Measurements from ENCODE around the gene STRN3.
"Not testable (repeated sequence)": the region's sequence is repeated elsewhere in the genome, so short reads cannot be mapped to it uniquely, and the experiment has no call there.

STRN3 gene

DNA sequence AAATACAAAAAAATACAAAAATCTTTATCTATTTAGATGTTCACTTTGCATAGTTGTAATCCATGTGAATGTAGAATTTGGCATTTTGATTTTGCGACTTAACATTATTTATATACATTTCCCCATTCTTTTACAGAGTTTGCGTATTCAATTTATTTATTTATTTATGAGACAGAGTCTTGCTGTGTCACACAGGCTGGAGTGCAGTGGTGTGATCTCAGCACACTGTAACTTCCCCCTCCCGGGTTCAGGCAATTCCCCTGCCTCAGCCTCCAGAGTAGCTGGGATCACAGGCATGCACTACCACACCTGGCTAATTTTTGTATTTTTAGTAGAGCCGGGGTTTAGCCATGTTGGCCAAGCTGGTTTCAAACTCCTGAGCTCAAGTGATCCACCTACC, 25.3 kb upstream of the STRN3 start:
- TF ChIP-seq, protein P1, sequence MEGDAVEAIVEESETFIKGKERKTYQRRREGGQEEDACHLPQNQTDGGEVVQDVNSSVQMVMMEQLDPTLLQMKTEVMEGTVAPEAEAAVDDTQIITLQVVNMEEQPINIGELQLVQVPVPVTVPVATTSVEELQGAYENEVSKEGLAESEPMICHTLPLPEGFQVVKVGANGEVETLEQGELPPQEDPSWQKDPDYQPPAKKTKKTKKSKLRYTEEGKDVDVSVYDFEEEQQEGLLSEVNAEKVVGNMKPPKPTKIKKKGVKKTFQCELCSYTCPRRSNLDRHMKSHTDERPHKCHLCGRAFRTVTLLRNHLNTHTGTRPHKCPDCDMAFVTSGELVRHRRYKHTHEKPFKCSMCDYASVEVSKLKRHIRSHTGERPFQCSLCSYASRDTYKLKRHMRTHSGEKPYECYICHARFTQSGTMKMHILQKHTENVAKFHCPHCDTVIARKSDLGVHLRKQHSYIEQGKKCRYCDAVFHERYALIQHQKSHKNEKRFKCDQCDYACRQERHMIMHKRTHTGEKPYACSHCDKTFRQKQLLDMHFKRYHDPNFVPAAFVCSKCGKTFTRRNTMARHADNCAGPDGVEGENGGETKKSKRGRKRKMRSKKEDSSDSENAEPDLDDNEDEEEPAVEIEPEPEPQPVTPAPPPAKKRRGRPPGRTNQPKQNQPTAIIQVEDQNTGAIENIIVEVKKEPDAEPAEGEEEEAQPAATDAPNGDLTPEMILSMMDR (IDR thresholded peaks at IDR 0.05; ENCODE audit: low read depth, low read length) = no peak
- DNase-seq = no peak
- no peaks in the 10 kb centered on the region for H3K9me3 ChIP-seq
- H3K4me1 ChIP-seq = no peaks in the 10 kb centered on the region
- no peak overlapping the region for H3K4me3 ChIP-seq (ENCODE audit: low read depth, low read length)
- no peaks in the 10 kb centered on the region for H3K27me3 ChIP-seq
- H3K36me3 ChIP-seq = no peaks in the 10 kb centered on the region

DNA sequence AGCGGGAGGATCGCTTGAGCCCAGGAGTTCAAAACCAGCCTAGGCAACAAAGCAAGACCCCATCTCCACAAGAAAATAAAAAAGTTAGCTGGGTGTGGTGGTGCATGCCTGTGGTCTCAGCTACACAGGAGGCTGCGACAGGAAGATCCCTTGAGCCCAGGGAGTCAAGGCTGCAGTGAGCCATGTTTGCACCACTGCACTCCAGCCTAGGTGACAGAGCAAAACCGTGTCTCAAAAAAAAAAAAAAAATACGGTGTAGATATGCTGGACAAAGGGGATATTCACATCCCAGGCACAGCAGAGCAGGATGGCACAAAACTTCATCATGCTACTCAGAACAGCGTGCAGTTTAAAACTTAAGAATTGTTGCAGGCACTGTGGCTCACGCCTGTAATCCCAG, 24.8 kb upstream of the STRN3 start:
- no peaks in the 10 kb centered on the region for H3K4me1 ChIP-seq
- DNase-seq = no peak
- TF ChIP-seq, protein P1 (IDR thresholded peaks at IDR 0.05; ENCODE audit: low read depth, low read length) = no peak
- H3K4me3 ChIP-seq (ENCODE audit: low read depth, low read length) = no peak overlapping the region
- no peaks in the 10 kb centered on the region for H3K9me3 ChIP-seq
- no peaks in the 10 kb centered on the region for H3K36me3 ChIP-seq
- no peaks in the 10 kb centered on the region for H3K27me3 ChIP-seq

DNA sequence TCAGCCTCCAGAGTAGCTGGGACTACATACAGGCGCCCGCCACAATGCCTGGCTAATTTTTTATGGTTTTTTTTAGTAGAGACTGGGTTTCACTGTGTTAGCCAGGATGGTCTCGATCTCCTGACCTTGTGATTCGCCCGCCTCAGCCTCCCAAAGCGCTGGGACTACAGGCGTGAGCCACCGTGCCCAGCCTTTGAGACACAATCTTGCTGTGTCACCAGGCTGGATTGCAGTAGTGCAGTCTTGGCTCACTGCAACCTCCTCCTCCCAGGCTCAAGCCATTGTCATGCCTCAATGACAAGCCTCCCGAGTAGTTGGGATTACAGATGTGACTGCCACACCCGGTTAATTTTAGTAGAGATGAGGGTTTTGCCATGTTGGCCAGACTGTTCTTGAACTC, 21.3 kb upstream of the STRN3 start:
- Histone ChIP-seq H3K36me3 (no peaks in the 10 kb centered on the region), H3K4me3 (ENCODE audit: low read depth, low read length) (no peak overlapping the region), H3K27me3 (no peaks in the 10 kb centered on the region), H3K4me1 (no peaks in the 10 kb centered on the region), H3K9me3 (no peaks in the 10 kb centered on the region)
- TF ChIP-seq, protein P1 (IDR thresholded peaks at IDR 0.05; ENCODE audit: low read depth, low read length) = no peak
- no peak for DNase-seq

DNA sequence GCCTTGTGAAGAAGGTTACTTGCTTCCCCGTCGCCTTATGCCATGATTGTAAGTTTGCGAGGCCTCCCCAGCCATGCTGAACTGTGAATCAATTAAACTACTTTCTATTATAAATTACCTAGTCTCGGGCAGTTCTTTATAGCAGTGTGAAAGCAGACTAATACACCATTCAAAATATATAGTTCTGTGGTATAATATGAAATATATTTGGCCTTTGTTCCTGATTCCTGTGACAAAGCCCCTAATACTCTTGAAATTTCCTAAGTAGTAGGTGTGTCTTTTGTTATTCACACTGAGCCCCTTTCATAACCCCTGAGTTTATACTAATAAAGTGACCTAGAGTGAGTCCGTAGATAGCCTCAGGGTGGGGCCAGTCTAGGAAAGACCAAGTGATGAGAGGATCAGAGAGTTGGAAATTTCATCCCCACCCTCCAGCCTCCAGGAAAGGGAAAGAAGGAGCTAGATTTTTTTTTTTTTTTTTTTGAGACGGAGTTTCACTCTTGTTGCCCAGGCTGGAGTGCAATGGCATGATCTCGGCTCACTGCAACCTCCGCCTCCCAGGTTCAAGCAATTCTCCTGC, 19.4 kb upstream of the STRN3 start:
- TF ChIP-seq, protein P1 (IDR thresholded peaks at IDR 0.05; ENCODE audit: low read depth, low read length) = no peak
- Histone ChIP-seq H3K4me3 (ENCODE audit: low read depth, low read length) (no peak overlapping the region), H3K36me3 (no peaks in the 10 kb centered on the region), H3K27me3 (no peaks in the 10 kb centered on the region), H3K9me3 (no peaks in the 10 kb centered on the region), H3K4me1 (no peaks in the 10 kb centered on the region)
- no peak for DNase-seq

DNA sequence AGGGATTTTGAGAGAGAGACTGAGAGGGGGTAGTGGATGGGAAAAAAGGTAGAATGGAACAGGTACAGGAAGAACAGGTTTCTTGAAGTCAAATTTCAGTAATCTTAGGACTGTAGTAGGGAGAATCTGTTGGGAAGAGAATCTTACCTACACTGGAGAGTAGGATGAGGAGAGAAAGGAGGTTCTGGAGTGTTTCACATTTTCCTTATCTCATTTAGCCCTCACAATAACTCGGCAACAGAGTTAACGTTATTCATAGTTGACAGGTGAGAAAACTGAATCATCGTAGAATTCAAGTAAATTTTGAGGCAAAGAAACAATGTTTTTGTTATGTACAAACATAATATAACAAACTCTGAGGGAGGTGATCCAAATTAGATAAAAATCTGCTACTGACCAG, 17.2 kb upstream of the STRN3 start:
- H3K36me3 ChIP-seq = no peaks in the 10 kb centered on the region
- peaks cover 3% of the 10 kb centered on the region; the same call in 1 of the 2 replicates for H3K4me1 ChIP-seq
- no peaks in the 10 kb centered on the region for H3K9me3 ChIP-seq
- DNase-seq = no peak
- TF ChIP-seq, protein P1 (IDR thresholded peaks at IDR 0.05; ENCODE audit: low read depth, low read length) = no peak
- H3K27me3 ChIP-seq = no peaks in the 10 kb centered on the region
- H3K4me3 ChIP-seq (ENCODE audit: low read depth, low read length) = no peak overlapping the region

DNA sequence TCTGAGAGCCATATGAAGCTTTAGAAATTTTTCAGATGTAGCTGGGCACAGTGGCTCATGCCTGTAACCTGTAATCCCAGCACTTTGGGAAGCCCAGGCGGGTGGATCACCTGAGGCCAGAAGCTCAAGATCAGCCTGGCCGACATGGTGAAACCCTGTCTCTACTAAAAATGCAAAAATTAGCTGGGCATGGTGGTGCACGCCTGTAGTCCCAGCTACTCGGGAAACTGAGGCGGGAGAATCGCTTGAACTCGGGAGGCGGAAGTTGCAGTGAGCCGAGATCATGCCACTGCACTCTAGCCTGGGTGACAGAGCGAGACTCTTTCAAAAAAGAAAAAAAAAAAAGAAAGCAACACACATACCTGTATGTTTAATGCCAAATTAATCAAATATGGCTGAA, 16.7 kb upstream of the STRN3 start:
- not testable (repeated sequence) for H3K4me1 ChIP-seq; H3K27me3 ChIP-seq; H3K36me3 ChIP-seq; DNase-seq; H3K4me3 ChIP-seq (ENCODE audit: low read depth, low read length); H3K9me3 ChIP-seq

DNA sequence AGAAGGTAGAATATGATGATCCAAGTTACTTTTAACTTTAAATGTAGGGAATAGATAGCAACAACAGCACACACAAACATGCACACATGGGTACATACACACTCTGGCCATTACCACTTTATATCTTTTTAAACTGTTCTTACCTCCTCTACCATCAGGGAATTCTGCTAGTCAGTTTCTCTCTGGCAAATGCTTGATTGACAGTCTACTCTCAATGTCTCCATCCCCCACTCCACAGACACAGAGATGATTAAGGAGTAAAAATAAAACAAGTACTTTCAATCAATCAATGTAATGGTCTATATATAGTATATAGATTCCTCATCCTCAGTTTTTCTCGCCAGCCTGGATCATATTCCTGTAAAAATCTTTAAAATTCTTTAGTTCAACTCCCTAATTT, 16.1 kb upstream of the STRN3 start:
- peaks cover 3% of the 10 kb centered on the region; the same call in 1 of the 2 replicates for H3K4me1 ChIP-seq
- no peak overlapping the region for H3K4me3 ChIP-seq (ENCODE audit: low read depth, low read length)
- no peaks in the 10 kb centered on the region for H3K36me3 ChIP-seq
- no peaks in the 10 kb centered on the region for H3K27me3 ChIP-seq
- TF ChIP-seq, protein P1 (IDR thresholded peaks at IDR 0.05; ENCODE audit: low read depth, low read length) = no peak
- no peaks in the 10 kb centered on the region for H3K9me3 ChIP-seq
- no peak for DNase-seq

Data from BE2C (cell line).